Activated T-cell treated with anti-CD3 and anti-CD28 coated beads for 1 hour (primary cell): ENCODE results near the gene NET1.

ENCODE experiments used
- DNase-seq: peaks from one replicate; pipeline ENCODE4 v3.0.0-alpha.2; 2020; ENCODE audit warnings: low read depth

NET1 gene

DNA sequence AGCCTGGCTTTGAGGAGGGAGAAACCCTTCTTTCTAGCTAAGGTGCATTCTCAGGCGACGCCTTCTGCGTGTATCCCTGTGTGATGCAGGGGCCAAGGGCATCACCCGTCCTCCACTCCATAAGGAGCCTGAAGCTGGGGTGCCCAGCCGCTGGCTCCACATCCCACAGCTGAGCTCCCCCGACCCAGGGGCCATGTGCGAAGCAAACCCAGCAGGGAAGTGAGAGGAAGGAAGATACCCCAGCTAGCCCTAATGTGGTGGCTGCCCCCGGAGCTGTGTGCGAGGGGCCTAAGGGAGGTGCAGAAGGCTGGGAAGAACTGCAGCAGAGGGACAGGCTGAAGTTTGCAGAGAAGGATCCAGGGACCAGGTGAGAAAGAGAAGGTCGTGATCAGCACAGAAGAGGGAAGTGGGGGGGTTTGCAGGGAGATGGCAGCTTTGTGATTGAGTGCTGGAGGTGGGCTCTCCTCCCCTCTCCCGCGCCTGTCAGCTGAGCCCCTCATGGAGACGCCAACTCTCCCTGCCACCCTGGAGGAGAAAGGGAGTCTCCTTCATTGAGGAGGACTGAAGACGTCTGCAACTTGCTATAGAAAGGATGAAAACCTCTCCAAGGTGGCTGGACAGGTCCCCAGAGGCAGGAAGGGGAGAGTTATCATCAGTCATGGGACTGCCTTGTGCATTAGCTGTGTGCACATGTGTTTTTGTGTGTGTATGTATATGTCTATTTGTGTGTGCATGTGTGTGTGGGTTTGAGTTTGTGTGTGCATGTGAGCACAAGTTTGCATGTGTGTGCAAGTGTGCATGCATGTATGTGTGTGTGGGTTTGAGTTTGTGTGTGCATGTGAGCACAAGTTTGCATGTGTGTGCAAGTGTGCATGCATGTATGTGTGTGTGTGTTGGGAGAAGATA, 90.5 kb downstream of the NET1 start:
- no peak for DNase-seq

DNA sequence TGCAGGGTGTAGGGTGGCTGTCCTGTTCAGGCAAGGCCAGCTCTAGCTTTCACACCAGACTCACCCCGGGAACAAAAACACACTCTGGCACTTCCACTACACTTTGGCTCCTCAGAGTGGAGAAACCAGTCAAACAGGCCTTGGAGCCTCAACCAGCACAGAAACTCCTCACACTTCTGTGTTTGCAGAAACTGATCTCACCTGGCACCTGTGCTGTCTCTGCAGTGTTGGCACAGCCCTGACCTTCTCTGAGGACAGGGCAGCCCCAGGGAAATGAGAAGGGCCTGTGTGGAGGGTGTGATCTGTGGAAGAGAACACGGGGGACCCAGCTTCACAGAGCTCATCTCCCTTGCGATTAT, 91.1 kb downstream of the NET1 start:
- no peak for DNase-seq

DNA sequence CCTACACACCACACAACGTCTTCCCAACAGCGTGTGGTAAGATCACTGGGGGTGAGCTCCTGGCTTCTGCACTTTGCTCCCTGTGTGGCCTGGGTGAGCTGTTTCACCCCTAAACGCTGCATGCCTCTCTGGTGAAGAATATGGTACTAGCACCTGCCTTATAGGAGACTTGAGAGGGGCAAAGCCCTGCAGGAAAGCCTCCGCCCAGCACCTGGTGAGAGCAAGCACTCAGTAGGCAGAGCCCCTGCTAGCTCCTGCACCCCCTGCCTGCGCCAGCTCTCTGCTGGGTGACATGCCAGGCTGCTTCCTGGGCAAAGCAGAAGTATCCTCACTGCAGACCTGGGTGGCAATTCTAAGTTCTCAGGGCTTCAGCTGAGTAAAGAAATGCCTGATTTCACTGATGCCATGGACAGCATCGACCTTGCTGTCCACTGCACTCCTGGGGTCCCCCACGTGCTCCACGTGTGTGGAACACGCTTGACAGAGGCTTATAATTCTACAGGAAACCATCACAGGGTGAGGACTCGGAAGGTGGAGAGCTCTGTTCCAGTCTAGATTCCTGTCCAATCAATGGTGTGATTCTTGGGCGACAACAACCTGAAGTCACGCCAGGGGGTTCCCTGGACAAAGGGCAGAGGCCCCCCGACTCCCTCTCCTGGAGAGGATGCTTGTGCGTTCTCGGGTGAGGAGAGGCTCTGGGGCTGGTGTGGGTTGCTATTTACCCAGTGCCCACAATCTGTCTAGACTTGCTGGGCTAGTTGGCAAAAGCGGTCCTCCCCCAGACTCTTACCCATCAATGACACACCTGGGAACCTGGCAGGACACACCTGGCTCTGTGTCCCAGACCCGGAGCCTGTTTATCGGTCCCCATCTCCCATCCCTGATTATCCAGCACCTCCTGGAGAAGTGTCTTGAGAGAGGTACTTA, 92.1 kb downstream of the NET1 start:
- no peak for DNase-seq

DNA sequence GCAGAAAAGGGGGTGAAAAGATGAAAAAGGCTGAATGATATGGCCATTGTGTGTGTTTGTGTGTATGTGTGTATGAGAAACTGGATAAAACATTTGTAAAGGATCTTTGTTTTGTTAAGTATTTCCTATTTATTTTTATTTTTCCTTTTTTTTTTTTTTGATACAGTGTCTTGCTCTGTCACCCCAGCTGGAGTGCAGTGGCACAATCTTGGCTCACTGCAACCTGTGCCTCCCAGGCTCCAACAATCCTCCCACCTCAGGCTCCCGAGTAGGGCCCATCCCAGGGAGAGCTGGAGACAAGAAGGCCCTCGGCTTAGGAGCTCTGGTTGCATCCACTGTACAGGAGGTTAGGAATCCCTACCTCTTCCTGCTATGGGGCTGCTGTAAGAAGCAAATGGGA, 93.9 kb downstream of the NET1 start:
- no peak for DNase-seq

DNA sequence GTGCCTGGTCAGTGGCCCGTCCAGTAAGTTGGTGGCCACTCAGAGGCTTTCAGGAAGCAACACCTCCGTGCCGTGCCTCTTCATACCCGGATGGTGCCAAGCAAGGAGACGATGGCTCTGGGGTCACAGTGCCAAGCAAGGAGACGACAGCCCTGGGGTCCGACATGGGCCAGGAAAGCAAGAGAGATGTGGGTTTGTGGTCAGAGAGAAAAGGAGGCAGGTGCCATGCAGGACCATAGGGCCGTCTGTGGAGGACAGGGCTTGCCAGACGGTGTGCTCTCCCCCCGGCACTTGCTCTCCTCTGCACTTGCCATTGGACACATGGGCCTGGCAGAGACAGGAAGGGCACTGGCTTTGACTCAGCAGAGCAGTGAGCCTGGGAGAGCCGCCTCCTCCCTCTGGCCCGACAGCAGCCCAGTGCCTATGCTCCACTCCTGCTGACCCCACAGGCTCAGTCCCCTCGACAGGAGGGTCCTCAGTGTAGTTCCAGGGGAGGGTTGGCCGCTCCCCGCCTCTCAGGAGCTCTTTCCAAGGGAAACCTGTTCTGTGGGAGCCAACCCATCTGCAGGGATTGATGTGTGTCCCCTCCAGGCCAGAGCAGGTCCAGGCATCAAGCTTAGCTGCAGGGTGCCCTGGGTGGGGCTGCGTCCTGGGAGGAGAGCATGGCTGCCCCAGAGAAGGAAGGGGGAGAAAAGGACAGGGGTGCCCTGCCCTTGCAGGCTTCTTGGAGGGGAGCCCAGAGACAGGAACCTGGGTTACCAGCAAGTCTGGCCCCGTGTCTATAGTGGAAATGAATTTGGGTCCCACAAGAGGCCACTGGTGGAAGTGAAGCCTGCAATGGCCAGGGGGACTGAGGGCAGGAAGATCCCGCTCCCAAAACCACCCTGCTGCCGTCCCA, 94.6 kb downstream of the NET1 start:
- DNase-seq: no peak

DNA sequence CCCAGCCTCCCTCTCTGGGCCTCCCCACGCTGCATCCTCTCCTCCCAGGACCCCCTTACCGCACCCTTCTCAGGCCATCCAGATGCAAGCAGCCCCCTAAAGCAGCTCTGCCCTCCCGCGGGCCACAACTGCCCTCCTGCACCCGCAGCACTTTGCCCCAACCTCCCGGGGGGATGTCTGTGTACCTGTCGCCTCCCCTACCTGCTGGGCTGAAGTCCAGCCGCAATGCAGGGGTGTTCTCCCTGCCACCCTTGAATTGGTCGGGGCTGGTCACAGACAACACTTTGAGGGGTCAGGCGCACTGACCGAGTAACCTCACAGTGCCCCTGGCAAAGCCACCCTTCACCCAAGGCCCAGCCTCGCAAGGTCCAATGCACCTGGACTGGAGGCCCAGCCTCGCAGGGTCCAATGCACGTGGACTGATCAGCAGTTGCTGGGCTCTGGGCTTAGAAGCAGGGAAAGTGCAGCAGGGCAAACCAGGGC, 95.3 kb downstream of the NET1 start:
- DNase-seq: no peak

DNA sequence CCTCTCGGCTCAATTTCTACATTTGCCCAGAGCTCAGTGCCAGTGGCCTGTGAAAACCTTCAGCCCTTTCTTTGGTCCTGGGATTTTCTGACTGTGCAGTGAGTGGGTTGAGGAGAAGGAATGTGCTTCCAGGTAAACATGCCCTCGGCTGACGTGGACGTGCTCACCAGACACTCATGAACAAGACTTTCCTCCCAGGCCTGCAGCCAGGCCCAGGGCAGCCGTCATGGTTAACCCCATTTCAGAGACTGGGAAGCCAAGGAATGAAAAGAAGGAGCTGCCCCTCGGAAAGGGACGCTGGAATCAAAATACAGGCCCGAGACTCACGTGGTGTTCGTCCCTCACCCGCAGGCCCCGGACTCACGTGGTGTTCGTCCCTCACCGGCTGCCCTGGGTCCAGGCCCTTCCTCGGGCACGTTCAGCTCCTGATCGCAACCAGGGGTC, 95.8 kb downstream of the NET1 start:
- DNase-seq: no peak
